ENCODE measurements around the gene PJA2.

Gene PJA2

GRCh38 chr5:109322694-109323093 lies 87.1 kb downstream of the PJA2 start:
- no peak for DNase-seq (ENCODE audit: extremely low read depth, insufficient read length)

GRCh38 chr5:109319351-109319750 lies 90.4 kb downstream of the PJA2 start:
- no peak for DNase-seq (ENCODE audit: extremely low read depth, insufficient read length)
- no peaks in the 10 kb centered on the region for H3K27me3 ChIP-seq (replicated peaks; ENCODE audit: control insufficient read depth, insufficient read depth, low read length)
- no peak overlapping the region for H3K4me3 ChIP-seq (replicated peaks; ENCODE audit: low read depth, low read length)
- H3K36me3 ChIP-seq (ENCODE audit: control insufficient read depth, insufficient read depth, low read length): no peaks in the 10 kb centered on the region; the same call in 1 of the 2 replicates
- TF ChIP-seq, protein P1, sequence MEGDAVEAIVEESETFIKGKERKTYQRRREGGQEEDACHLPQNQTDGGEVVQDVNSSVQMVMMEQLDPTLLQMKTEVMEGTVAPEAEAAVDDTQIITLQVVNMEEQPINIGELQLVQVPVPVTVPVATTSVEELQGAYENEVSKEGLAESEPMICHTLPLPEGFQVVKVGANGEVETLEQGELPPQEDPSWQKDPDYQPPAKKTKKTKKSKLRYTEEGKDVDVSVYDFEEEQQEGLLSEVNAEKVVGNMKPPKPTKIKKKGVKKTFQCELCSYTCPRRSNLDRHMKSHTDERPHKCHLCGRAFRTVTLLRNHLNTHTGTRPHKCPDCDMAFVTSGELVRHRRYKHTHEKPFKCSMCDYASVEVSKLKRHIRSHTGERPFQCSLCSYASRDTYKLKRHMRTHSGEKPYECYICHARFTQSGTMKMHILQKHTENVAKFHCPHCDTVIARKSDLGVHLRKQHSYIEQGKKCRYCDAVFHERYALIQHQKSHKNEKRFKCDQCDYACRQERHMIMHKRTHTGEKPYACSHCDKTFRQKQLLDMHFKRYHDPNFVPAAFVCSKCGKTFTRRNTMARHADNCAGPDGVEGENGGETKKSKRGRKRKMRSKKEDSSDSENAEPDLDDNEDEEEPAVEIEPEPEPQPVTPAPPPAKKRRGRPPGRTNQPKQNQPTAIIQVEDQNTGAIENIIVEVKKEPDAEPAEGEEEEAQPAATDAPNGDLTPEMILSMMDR (IDR thresholded peaks at IDR 0.05; ENCODE audit: insufficient read depth, low read length, poor library complexity, severe bottlenecking): no peak

More at GRCh38 chr5:109322694-109323093, 87.1 kb downstream of the PJA2 start:
- Histone ChIP-seq H3K36me3 (ENCODE audit: control insufficient read depth, insufficient read depth, low read length) (no peaks in the 10 kb centered on the region; the same call in 1 of the 2 replicates), H3K4me3 (replicated peaks; ENCODE audit: low read depth, low read length) (no peak overlapping the region), H3K27me3 (replicated peaks; ENCODE audit: control insufficient read depth, insufficient read depth, low read length) (no peaks in the 10 kb centered on the region)
- TF ChIP-seq, protein P1 (IDR thresholded peaks at IDR 0.05; ENCODE audit: insufficient read depth, low read length, poor library complexity, severe bottlenecking): no peak

GRCh38 chr5:109318455-109319108 lies 91.2 kb downstream of the PJA2 start:
- Histone ChIP-seq H3K27me3 (replicated peaks; ENCODE audit: control insufficient read depth, insufficient read depth, low read length) (no peaks in the 10 kb centered on the region), H3K4me3 (replicated peaks; ENCODE audit: low read depth, low read length) (no peak overlapping the region), H3K36me3 (ENCODE audit: control insufficient read depth, insufficient read depth, low read length) (no peaks in the 10 kb centered on the region; the same call in 1 of the 2 replicates)
- TF ChIP-seq, protein P1 (IDR thresholded peaks at IDR 0.05; ENCODE audit: insufficient read depth, low read length, poor library complexity, severe bottlenecking): no peak
- no peak for DNase-seq (ENCODE audit: extremely low read depth, insufficient read length)

- Histone ChIP-seq H3K27me3 (replicated peaks; ENCODE audit: control insufficient read depth, insufficient read depth, low read length) (no peaks in the 10 kb centered on the region), H3K4me3 (replicated peaks; ENCODE audit: low read depth, low read length) (no peak overlapping the region), H3K36me3 (ENCODE audit: control insufficient read depth, insufficient read depth, low read length) (no peaks in the 10 kb centered on the region; the same call in 1 of the 2 replicates)
- TF ChIP-seq, protein P1 (IDR thresholded peaks at IDR 0.05; ENCODE audit: insufficient read depth, low read length, poor library complexity, severe bottlenecking): no peak
- no peak for DNase-seq (ENCODE audit: extremely low read depth, insufficient read length)
Observed at GRCh38 chr5:109316634-109317033, 93.1 kb downstream of the PJA2 start.

DNA sequence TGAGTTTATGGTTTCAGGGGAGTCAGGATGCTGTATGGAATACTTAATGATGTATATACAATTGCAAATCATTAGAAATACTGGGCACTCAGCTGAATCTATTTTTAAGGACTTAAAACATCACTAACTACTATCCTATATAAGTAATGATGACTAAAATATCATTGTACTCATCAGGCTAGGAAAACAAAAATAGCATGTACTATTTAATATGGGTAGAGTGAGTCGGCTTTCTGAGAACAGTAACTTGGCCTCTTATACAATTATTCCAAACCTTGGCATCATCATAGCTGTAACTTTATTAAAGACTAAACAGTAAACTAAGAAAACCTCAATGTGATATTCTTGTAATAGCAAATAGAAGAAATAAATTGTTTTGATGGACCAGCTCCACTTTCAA lies 94.5 kb downstream of the PJA2 start:
- H3K36me3 ChIP-seq (ENCODE audit: control insufficient read depth, insufficient read depth, low read length): no peaks in the 10 kb centered on the region; the same call in 1 of the 2 replicates

More for the DNA sequence above, 94.5 kb downstream of the PJA2 start:
- DNase-seq (ENCODE audit: extremely low read depth, insufficient read length): no peak
- Histone ChIP-seq H3K4me3 (replicated peaks; ENCODE audit: low read depth, low read length) (no peak overlapping the region), H3K27me3 (replicated peaks; ENCODE audit: control insufficient read depth, insufficient read depth, low read length) (no peaks in the 10 kb centered on the region)
- TF ChIP-seq, protein P1 (IDR thresholded peaks at IDR 0.05; ENCODE audit: insufficient read depth, low read length, poor library complexity, severe bottlenecking): no peak
